Inferior parietal cortex (tissue), 1 donor: ENCODE data around the gene CDC42BPA.
"Not testable (repeated sequence)": the region's sequence is repeated elsewhere in the genome, so short reads cannot be mapped to it uniquely, and the experiment has no call there.

ENCODE experiments used
- DNase-seq: peaks from one replicate; pipeline ENCODE4 v3.0.0-alpha.2; 2016; ENCODE audit errors: extremely low spot score

CDC42BPA gene

DNA sequence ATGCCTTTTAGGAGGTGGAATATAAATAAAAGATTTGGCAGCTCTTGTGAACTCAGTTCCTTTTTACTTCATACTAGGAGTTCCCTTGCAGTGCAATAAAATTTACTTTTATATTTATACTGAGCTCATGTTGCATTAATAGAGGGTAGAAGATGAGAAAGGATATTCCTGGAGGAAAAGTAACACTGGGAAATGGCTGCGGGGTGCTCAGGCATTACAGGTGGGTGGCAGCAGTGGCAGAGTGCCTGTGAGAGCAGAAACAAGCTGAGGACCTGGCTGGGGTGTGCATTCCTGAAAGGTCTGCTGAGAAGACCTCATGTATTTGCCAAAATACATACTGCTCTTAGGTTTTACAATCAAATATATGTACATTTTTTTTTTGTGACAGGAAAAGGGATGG lies 251.3 kb downstream of the CDC42BPA start:
- DNase-seq: no peak

DNA sequence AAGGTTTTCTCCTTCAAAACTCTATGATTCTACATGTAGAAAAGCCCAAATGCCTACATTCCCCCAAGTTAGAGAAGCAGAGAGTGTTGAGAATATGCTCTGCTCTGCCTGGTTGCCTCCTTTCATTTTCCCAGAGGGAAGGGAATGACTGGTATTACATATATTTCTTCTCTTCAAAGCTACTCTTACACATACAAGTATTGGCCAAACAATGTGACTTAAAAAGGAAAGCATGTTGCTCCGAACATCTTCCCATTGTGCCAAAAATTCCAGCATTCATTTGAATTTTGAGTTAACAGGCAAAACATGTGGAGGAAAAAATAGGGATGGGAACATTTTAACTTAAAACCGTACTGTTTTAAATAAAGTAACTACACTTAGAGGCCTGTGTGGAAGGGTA lies 253.0 kb downstream of the CDC42BPA start:
- no peak for DNase-seq

DNA sequence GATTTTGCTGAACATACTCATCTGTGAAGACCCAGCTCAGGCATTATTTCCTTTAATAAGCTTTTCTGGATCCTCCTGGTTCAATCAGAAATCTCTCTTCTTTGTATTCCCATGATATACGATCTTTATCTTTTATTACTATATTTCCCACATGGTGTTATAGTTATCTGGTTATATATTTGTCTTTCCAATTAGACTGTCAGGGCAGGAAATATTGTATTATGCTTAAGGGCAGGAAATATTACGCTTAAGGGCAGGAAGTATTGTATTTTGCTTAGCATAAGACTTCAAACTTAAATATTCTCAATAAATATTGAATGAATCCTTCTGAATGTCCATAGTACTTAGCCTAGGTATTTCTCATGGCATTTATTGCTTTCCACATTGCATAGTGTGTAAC lies 256.0 kb downstream of the CDC42BPA start:
- no peak for DNase-seq

GRCh38 chr1:227059076-227059475 lies 259.2 kb downstream of the CDC42BPA start:
- DNase-seq: no peak

DNA sequence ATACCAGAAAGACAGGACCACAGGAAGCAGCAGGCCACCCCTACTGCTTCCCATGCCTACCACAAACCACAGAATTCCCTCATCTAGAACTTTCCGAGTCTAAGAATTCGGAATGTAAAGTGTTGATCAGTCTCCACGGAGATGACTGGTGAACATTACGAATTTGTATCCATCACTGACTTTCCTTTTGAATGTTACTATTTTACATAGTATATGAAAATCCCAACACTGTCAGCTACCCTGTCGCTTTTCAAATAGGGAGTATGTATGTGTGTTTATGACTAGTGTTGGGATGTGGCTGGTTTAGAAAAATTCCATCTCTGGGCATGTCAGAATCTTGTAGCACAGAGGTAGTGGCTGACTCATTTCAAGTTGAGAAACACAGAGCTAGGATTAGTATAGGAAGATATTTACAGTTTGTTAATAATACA lies 260.0 kb downstream of the CDC42BPA start:
- no peak for DNase-seq

DNA sequence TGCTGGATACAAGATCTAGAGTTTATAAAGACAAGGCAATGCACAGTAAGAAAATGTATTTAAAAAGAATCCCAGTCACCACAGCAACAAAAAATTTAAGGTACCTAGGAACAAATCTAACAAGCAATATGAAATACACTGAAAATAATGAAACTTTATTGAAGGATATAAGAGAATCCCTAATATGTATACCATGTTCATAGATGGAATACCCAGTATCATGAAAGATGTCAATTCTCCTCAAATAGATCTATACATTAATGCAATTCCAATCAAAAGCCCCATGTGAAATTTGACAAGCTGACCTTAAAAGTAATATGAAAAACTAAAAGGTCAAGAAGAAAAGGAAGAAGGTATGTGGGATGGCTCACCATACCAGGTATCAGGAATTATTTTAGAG lies 269.0 kb downstream of the CDC42BPA start:
- DNase-seq: no peak

DNA sequence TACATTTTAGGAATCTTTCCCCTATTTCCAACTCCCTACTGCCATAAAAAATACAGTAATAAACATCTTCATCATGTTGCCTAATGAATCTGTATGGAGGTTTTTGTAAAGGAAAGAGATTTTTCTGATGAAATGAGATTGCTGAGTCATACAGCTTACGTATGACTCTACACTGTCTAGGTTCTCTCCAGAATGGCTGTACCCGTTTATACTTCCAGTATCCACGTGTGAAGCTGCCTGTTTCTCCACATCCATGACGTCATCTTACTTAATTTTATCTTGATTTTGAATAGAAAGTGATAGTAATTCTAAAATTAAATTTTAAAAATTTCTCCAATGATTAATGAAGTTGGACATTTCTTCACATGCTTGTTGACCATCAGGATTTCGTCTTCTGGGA lies 274.5 kb downstream of the CDC42BPA start:
- no peak for DNase-seq

DNA sequence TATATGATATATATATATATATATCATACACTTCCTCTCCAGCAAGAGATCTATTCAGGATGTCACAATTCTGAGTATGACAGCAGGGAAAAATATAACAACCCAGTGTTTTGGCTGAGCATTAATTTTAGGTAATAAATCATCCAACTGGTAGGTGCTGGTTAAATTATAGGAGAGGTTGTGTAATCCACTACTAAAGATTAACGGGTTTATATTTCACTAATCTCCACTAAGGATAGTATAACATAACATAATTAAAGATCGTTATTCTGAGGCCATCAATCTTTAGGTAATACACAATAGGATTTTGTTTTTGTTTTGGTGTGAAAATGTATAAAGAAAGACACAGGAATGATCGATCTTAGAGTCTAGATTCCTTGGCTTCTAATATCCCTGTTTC lies 276.0 kb downstream of the CDC42BPA start:
- DNase-seq: no peak

- no peak for DNase-seq
Observed at GRCh38 chr1:227038401-227038800, 279.9 kb downstream of the CDC42BPA start.

GRCh38 chr1:227037121-227037520 lies 281.2 kb downstream of the CDC42BPA start:
- no peak for DNase-seq

DNA sequence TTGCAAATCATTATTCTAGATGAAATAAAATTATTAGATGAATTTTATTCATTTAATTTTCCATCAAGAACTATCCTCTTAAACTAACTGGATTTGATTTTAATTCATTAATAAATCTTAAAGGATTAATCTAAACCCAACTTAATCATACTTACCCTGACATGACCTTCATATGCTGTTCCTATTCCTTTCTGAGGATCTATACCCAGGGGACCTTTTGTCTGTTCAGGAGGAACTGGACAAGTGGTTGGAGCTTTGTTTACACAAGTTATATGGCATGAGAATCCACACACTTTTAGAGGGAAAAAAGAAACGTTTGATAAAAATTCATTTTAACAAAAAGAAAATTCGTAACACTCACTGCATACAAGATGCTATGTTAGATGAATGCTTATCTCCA lies 283.0 kb downstream of the CDC42BPA start:
- DNase-seq: no peak

DNA sequence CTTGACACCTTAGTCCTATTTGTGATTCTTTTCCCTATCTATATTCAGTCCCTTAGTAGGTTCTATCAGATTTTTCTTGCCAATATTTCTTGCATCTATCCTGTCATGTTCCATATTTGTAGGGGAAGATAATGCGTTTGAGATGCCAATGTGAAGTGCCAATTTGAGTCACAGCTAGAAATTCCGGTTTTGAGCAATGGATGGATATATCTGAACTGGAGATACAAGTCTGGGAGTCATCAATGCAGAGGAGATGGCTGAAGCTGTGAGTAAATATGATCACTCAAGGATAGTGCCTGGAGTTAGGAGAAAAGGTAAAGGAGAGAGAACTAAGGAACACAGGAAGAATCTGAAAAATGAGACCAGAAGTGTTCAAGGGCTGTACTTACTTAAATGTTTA lies 284.4 kb downstream of the CDC42BPA start:
- DNase-seq: no peak

GRCh38 chr1:227032396-227032795 lies 285.9 kb downstream of the CDC42BPA start:
- no peak for DNase-seq

DNA sequence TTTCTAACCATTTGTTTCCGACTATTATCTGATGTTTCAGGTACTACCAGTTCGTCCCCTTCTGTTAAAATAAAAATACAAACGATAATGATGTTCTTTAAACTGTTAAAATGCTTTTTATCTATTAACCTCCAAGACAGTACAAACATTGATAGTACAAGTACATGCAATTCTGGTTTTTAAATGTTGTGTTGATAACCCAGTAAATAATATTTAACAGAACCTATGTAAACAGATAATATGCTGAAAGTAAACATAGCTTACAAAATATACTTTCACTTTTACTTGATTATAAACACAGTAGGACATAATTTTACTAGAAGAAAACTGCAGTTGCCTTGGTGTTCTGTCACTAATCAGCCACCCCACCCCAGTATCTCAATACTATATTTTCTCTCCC lies 301.3 kb downstream of the CDC42BPA start:
- DNase-seq: no peak

DNA sequence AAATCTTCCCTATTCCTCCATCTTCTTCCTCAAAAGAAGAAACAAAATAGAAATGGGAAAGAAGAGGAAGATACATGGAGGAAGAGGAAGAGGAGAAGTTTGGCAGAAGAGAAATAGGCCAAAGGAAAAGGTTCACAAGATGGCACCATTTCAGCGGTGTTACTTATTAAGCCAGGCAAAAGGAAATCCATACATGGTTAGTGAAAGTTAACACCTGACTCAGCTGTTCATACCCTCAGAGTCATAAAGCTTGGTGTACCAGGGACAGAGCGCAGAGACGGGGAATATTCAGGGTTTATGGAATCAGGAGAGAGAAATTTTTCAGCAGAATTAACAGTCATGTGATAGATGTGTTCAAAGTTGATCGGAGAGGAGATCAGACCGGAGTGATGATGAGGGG lies 307.6 kb downstream of the CDC42BPA start:
- no peak for DNase-seq

DNA sequence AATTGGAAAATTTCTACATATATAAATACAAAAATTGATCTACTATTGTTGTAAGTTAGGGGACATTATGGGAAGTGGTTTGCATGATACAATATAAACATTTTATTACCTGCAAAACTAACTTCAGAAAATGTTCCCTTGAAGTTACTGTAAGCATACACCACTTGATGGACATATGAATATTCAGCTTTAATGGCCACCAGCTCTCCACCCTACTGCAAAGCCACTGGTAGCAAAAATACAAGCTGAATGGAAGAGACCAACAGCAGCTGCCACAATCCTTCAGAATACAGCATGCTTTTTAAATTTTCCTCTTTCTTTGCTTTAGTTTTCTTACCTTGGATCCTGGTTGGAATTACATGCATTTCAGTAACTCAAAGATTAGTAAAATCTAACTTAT lies 308.4 kb downstream of the CDC42BPA start:
- no peak for DNase-seq

GRCh38 chr1:227006226-227006796 lies 312.0 kb downstream of the CDC42BPA start:
- no peak for DNase-seq

DNA sequence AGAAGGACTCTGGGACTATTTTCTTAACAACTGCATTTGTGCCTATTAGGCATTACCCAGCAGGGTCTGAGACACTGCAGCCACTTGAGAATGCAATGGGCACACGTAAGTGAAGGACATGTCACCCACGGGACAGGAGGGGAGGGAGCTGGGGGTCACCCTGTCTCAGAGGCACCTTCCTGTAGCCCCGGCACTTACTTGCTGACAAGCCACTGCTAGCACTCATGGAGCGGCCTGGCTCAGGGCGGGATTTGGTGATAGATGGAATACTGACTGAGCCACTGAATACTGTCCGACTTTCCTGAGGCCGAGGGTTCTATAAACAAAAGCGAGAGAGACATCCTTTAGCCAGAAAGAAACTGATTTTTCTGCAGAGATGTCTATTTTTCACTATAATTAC lies 313.5 kb downstream of the CDC42BPA start:
- DNase-seq: no peak

DNA sequence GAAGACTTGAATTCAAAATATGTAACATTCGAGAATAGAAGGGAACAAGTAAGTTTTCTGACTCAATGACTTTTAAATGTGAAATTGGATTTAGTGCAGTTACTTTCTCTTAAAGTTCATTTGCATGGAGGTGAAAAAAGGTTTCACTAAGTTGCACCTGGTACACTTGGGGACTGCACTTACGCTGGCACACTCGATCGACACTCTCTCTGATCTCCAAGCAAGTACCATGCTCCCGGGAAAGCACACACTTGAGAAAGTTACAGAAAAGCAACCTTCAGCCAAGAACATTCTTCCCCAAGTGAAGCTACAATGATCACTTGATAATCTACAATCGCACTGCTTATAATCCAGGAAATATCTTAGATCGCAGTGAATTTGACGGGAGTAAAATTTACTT lies 315.1 kb downstream of the CDC42BPA start:
- DNase-seq: no peak

GRCh38 chr1:227002531-227003049 lies 315.7 kb downstream of the CDC42BPA start:
- no peak for DNase-seq

GRCh38 chr1:226999579-226999978 lies 318.7 kb downstream of the CDC42BPA start:
- DNase-seq: not testable (repeated sequence)

DNA sequence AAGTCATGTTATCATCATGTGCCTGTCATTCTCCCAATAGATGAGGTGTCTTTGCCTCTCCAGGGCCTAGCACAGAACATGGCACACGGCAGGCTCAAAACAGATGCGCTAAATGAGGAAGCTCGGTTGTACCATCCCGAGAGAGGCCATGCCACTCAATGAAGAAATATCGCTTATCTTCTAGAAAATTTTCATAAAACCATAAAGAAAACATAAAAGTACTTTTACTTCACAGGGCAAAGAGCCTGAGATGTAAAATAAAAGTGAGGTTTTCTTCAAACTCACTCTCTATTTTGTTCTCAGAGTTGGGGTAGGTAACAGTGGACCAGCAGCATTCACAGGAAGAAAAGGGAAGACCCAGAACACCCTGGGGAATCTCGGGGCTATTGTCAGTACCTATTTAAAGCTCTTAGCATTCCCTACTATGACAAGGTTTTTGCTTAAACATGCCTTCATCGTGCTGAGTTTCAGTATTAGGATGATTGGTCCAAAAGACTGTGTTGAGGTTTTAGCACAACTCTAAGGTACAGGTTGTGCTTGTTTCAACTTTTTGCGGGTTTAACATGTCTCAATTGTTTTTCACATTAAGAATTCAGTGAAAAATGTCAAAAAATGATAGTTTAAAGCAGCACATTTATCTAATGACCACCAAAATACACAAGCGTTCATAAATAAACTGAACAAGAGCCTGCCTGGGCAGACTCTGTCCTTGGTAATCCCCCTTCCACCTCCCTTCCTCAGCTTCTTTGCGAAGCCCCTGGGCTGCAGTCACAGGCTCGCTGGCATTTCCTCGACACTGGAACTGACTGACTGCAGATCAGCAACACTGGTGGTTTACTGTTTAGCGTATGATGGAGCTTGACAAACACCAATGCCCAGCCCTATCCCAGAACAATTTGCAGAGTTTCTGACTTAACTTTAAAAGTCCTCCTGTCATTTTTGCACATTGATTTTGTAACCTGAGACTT lies 322.6 kb downstream of the CDC42BPA start:
- no peak for DNase-seq
